NCI-H2196 (cell line): ENCODE results near the gene PRPF18.

Experiments used
- DNase-seq: peaks from one replicate; lab custom pipeline; 2025; ENCODE audit not compliant: unreplicated experiment; lab: John Stamatoyannopoulos, UW

The PRPF18 gene

DNA sequence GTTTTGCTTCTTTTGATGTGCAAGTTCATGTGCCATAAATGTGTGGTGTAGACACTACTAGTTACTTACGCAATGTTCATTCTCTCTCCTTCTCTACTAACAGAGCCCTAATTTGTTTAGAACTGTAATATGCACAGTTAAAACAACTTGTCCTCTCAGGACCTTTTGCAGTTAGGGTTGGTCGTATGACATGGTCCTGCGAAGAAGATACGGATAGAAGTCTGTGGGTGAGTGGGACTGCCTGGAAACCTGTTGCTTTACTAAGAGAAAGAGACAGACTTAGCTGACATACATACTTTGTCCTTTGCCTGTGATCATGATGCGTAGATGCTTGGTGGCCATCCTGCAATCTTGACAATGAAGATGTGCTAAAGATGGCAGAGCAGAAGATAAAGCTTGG lies 51.1 kb downstream of the PRPF18 start:
- DNase-seq = no peak

DNA sequence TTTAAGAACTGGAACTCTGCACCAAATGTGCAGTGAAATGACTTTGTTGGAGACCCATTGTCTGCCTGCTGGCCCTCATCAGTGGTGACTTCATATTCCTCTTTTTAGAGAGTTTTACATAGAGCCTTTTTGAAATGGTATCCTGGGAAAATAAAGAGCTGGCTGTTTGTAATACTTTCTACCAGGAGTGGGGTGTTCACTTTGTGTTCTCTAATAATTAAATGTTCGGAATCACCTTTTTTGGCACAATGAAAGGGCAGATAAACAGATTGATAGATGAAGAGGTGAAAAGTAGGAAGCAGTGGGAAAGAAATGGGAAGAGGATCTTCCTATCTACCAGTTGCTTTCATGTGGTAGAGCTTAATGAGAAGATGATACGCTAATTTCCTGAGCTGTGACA lies 55.5 kb downstream of the PRPF18 start:
- DNase-seq = no peak

DNA sequence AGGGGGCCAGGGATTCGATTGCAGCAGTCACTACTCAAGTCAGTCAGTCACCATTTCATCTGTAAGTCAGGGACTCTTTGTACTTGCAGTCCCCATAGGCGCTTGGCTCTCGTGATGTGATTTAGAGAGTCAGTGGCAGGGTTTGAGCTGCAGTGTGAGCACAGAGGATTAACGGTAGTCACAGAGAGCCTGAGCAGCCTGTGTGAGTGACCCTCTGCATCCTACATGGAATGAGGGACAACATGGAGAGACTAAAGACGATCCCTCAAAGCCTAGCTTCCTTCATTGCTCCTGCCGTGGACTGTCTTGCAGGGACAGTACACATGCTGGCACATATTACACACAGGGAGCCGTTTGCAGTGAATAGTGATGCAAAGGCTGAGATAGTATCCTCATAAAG lies 56.3 kb downstream of the PRPF18 start:
- DNase-seq = no peak

DNA sequence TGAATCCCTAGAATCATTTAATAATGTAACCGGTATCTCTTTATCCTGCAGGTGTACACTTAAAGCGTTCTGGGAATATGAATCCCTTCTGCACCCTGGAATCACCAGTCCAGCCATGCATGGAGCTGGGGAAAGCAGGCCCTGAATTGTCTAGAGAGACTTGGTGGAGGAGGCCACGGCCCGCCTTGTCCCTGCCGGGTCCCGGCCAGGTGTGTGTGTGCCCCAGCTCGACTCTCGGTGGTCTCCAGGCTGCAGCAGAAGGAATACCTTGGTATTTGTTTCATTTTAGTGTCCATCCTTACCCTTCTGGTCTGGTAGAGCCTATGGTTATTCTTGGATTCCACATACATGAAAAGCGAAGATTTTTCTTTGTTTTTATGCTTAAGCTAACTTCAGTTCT lies 58.1 kb downstream of the PRPF18 start:
- no peak for DNase-seq

GRCh38 chr10:13648425-13648824 lies 61.7 kb downstream of the PRPF18 start:
- DNase-seq = no peak

GRCh38 chr10:13649844-13650520 lies 63.2 kb downstream of the PRPF18 start:
- DNase-seq = no peak

GRCh38 chr10:13650961-13651360 lies 64.2 kb downstream of the PRPF18 start:
- DNase-seq = no peak

GRCh38 chr10:13651969-13652720 lies 65.4 kb downstream of the PRPF18 start:
- no peak for DNase-seq

DNA sequence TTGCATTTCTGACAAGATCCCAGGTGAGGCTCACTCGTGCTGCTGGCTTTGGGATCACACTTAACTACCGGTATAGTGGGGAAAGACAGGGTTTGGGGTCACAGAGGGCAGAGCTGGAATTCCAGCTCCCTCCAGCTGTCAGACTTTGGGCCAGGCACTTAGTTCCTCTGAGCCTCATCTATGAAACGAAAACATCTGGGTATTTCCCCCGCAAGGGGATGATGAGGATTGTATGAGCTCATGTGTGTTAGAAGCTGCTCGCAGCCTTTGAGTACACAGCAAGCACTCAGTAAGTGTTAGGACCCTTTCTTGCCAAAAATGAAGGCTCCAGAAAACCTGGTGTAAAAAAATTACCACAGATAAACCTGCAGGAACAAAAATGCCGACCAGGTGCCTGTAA lies 66.1 kb downstream of the PRPF18 start:
- no peak for DNase-seq

GRCh38 chr10:13654118-13654830 lies 67.5 kb downstream of the PRPF18 start:
- DNase-seq = no peak

- DNase-seq = no peak
Observed at GRCh38 chr10:13654846-13655245, 68.1 kb downstream of the PRPF18 start.

DNA sequence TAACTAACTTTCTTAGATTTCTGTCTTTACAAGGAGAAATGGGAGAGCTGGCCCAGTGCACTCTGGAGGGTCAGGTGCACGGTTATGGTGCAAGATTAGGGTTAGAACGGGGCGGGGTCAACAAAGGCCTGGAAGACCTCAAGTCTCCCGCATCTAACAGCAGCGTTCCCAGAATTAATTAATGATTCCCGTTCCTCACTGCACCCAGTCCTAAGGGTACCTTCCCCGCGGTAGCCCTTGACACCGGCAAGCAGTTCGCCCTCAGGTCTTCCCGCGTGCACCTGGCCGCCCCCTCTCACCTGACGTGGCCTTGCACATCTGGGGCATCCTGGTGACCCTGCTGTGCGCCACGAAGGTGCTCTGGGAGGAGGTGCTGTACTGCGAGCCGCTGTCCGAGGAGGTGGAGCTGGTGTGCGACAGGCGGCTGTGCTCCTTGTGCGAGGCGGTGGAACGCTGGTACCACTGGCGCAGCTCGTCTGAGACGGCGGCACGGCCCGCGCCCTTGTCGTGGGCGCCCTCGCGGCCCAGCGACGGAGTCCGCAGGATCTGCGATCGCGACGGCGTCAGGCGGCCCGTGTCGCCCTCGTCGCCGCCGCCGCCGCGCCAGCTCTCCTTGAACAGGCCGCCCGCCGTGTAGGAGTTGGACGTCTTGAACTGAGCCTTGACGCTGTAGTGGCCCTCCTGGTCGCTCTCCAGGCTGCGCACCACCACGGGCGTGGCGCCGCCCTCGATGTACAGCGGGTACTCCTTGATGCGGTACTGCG lies 69.8 kb downstream of the PRPF18 start:
- no peak for DNase-seq

- no peak for DNase-seq
Observed at GRCh38 chr10:13657101-13657680, 70.4 kb downstream of the PRPF18 start.

DNA sequence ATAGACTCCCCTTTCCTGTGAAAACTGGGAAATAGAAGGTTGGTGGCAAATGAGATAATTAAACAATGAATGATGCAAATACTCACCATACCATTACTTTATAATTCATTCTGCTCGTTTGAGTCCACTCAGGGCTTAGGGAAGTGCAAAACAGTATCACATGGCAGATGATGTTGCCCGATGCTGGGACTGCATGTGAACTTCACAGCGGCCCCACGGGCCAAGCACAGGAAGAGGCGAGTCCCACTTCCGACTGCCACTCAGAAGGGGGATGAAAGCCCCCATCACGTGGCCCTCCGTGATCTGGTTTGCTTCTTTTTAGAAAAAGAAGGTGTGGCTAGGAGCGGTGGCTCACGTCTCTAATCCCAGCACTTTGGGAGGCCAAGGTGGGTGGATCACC lies 71.5 kb downstream of the PRPF18 start:
- no peak for DNase-seq

GRCh38 chr10:13658871-13659685 lies 72.3 kb downstream of the PRPF18 start:
- DNase-seq = no peak

DNA sequence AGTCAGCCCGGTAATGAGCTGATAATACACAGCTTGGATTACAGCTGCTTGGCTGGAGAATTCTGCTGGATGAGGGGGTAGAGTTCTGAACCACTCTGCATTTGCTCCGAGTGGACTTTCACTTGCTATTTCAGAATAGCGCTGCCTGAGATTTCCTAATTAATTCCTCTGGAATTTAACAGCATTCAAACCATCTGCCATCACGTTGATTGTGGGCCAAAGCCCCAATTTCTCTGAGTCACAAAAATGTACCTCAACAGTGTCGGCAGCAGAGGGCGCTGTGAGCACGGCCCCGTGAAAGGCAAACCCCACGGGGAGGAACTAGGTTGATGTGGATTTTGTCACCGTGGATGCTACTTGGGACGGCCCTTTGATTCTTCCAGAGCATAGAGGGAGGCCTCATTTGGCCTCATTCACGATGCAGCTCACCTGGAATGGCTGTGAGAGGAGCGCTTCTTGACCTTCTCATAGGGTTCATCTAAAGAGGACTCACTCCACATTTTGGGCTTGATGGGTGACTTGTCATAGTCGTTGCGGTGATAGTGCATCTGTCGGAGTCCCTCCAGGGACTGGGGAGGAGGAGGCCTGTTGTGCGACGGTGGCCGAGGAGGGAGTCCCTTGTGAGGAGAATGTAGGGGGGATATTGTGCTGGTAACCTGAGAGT lies 73.3 kb downstream of the PRPF18 start:
- DNase-seq = peak; percentile 1

DNA sequence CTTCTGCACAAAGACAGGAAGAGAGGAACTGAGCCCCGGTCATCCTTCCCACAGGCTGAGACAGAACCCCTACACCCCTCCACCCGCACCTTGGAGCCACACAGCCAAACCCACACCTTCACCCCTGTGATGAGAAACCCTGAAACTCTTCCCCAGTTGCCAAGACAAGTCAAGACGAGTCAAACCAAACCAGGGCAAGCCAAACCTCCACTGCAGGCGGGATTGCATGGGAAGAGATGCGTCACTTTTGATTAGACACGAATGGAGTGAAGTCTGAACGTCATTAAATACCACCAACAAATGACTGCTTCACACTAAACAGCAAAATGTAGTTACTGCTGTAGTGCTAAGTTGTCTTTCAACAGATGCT lies 73.8 kb downstream of the PRPF18 start:
- DNase-seq = no peak

DNA sequence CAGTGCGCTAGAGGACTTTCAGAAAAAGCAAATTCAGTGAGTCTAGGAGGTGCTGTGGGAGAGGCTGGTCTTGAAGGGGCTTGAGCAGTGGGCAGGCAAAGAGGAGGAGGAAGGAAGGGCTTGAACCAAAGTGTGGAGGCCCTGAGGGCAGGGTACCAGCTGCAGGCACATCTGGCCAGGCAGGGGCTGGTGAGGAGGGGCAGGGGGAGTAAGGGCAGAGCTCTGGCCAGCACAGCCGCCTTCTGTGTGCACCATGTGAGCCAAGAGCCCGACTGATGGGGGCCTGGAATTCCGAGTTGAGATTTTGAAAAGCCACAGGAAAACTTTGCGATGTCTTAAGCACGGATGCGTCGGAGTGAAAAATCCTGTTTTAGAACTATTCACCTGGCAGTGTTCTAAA lies 74.5 kb downstream of the PRPF18 start:
- no peak for DNase-seq

- DNase-seq = no peak
Observed at GRCh38 chr10:13665516-13666262, 78.9 kb downstream of the PRPF18 start.
